NCI-H460 (cell line): ENCODE measurements around the gene ZMIZ1. TPM values are rescaled to one million over a fixed set of nuclear protein-coding genes. Genes with fewer than 3 reads are reported as not detected.

Experiments used
- DNase-seq: peaks from one replicate; pipeline ENCODE4 v3.0.0-alpha.2; 2016; ENCODE audit warnings: low read depth; ENCODE audit errors: extremely low read depth
- total RNA-seq: library from RNA; depleted of rRNA; stranded (reverse); fragments of >200 nt; shearing (Covaris generic); gene quantifications from 2 replicates; pipeline ENCODE4 v1.2.3, GENCODE V29; 2014

The ZMIZ1 gene
- total RNA-seq, 1 experiment from 2014 or later: 33.8 TPM

- no peak for DNase-seq
These were observed 27.7 kb downstream of the ZMIZ1 start for GRCh38 chr10:79096514-79096913.

- DNase-seq: no peak
These were observed 28.5 kb downstream of the ZMIZ1 start for GRCh38 chr10:79097021-79097872.

GRCh38 chr10:79098061-79098460 is 29.3 kb downstream of the ZMIZ1 start:
- DNase-seq: no peak

- DNase-seq: no peak
These were observed 29.8 kb downstream of the ZMIZ1 start for GRCh38 chr10:79098596-79099015.

- no peak for DNase-seq
These were observed 31.2 kb downstream of the ZMIZ1 start for GRCh38 chr10:79099898-79100448.

- no peak for DNase-seq
These were observed 32.0 kb downstream of the ZMIZ1 start for GRCh38 chr10:79100771-79101170.

GRCh38 chr10:79101560-79102497 is 33.1 kb downstream of the ZMIZ1 start:
- DNase-seq: no peak

GRCh38 chr10:79102498-79102874 is 33.7 kb downstream of the ZMIZ1 start:
- DNase-seq: no peak

- no peak for DNase-seq
These were observed 34.4 kb downstream of the ZMIZ1 start for GRCh38 chr10:79103129-79103528.

GRCh38 chr10:79103585-79103984 is 34.8 kb downstream of the ZMIZ1 start:
- no peak for DNase-seq

GRCh38 chr10:79105150-79105739 is 36.5 kb downstream of the ZMIZ1 start:
- no peak for DNase-seq

GRCh38 chr10:79105818-79106217 is 37.1 kb downstream of the ZMIZ1 start:
- no peak for DNase-seq

GRCh38 chr10:79106256-79107050 is 37.7 kb downstream of the ZMIZ1 start:
- no peak for DNase-seq

GRCh38 chr10:79107736-79108264 is 39.0 kb downstream of the ZMIZ1 start:
- DNase-seq: no peak

GRCh38 chr10:79108728-79109127 is 40.0 kb downstream of the ZMIZ1 start:
- no peak for DNase-seq

- no peak for DNase-seq
These were observed 42.7 kb downstream of the ZMIZ1 start for GRCh38 chr10:79111427-79111826.

GRCh38 chr10:79111846-79112614 is 43.3 kb downstream of the ZMIZ1 start:
- no peak for DNase-seq

- no peak for DNase-seq
These were observed 44.2 kb downstream of the ZMIZ1 start for GRCh38 chr10:79112881-79113431.

- no peak for DNase-seq
These were observed 45.1 kb downstream of the ZMIZ1 start for GRCh38 chr10:79113827-79114226.
